GM12878 (cell line): ENCODE measurements around the gene SELENOT. TPM values are rescaled to one million over a fixed set of nuclear protein-coding genes. Genes with fewer than 3 reads are reported as not detected.

ENCODE experiments used
- ATAC-seq: fragments of 200-7000 bp; cut with Tn5 transposase; 3 replicates; pipeline ENCODE4 v1.9.1; 2020; ENCODE audit warnings: mild to moderate bottlenecking, moderate library complexity
- BruUV-seq: library from RNA; stranded (reverse); fragments of 400-500 nt; replicated peaks from 2 replicates; lab custom pipeline; 2021; lab: Mats Ljungman, UMichigan
- CTCF ChIA-PET: fragments of 300-600 bp; sonication (Branson Sonifier 250); formaldehyde crosslinking; extraction: SDS; loops from one replicate; lab custom pipeline; 2021; ENCODE audit warnings: inconsistent platforms; lab: Yijun Ruan, JAX
- POLR2A ChIA-PET: fragments of 350-600 bp; formaldehyde crosslinking; extraction: SDS; loops from one replicate; lab custom pipeline; 2021; ENCODE audit warnings: inconsistent platforms; lab: Charles Lee
- RAD21 ChIA-PET: fragments of 300-600 bp; sonication (Branson Sonifier 250); formaldehyde crosslinking; loops from one replicate; lab custom pipeline; 2023; ENCODE audit warnings: antibody characterized with exemption; ENCODE audit not compliant: unreplicated experiment; lab: Charles Lee
- SMC1A ChIA-PET: fragments of 300-600 bp; sonication (Branson Sonifier 250); formaldehyde crosslinking; loops from one replicate; lab custom pipeline; 2023; ENCODE audit not compliant: unreplicated experiment, uncharacterized antibody; lab: Charles Lee
- DNase-seq: peaks from one replicate; pipeline ENCODE4 v3.0.0-alpha.2; 2011; ENCODE audit warnings: low read depth, low spot score
- FAIRE-seq: peaks from 3 replicates; lab custom pipeline; 2011; peaks lifted over from hg19 to GRCh38; lab: Jason Lieb, UNC
- H2AFZ ChIP-seq: 2 replicates; pipeline ENCODE4 v1.6.0; 2011; ENCODE audit warnings: low read depth, low read length, control low read depth; ENCODE audit not compliant: control insufficient read depth
- H3K27ac ChIP-seq: 2 replicates; pipeline ENCODE4 v1.5.1; 2011; ENCODE audit warnings: control low read depth; ENCODE audit not compliant: control insufficient read depth, insufficient read depth
- H3K27me3 ChIP-seq, 2 experiments: replicated peaks in 1 of 2; 2 replicates each; pipeline versions ENCODE4 v1.6.0 to v1.6.1; 2011; ENCODE audit warnings: low read length in 1 of 2; ENCODE audit not compliant: control insufficient read depth in 2 of 2, insufficient read depth in 2 of 2
- H3K36me3 ChIP-seq, 2 experiments: 2 replicates each; pipeline ENCODE4 v1.5.1; 2011; ENCODE audit warnings: low read length in 1 of 2; ENCODE audit not compliant: control insufficient read depth in 2 of 2, insufficient read depth in 2 of 2
- H3K4me1 ChIP-seq: 2 replicates; pipeline ENCODE4 v1.6.1; 2011; ENCODE audit warnings: mild to moderate bottlenecking, low read length, moderate library complexity, mixed read lengths; ENCODE audit not compliant: control insufficient read depth, insufficient read depth
- H3K4me2 ChIP-seq: 2 replicates; pipeline ENCODE4 v1.6.0; 2011; ENCODE audit warnings: control low read depth; ENCODE audit not compliant: control insufficient read depth, insufficient read depth
- H3K4me3 ChIP-seq: fragments of 200-600 bp; sonication (generic); 2 replicates; pipeline ENCODE4 v1.5.1; 2016
- H3K79me2 ChIP-seq: 2 replicates; pipeline ENCODE4 v1.6.0; 2011; ENCODE audit warnings: low read length; ENCODE audit not compliant: control insufficient read depth, insufficient read depth
- H3K9ac ChIP-seq: 2 replicates; pipeline ENCODE4 v1.8.0; 2011; ENCODE audit warnings: low read length, control low read depth, mixed read lengths; ENCODE audit not compliant: control insufficient read depth, insufficient read depth
- H3K9me3 ChIP-seq: replicated peaks from 3 replicates; pipeline ENCODE4 v1.5.1; 2011; ENCODE audit warnings: mild to moderate bottlenecking, low read length; ENCODE audit not compliant: control insufficient read depth, insufficient read depth
- H4K20me1 ChIP-seq: 2 replicates; pipeline ENCODE4 v1.6.0; 2011; ENCODE audit not compliant: control insufficient read depth, insufficient read depth
- ATF3 ChIP-seq: IDR thresholded peaks from 2 replicates; pipeline ENCODE4 v1.6.1; 2011; ENCODE audit warnings: low read depth, mild to moderate bottlenecking, low read length, moderate library complexity, borderline replicate concordance; ENCODE audit errors: extremely low read depth
- BCL3 ChIP-seq: IDR thresholded peaks from 2 replicates; pipeline ENCODE4 v1.6.1; 2011; ENCODE audit warnings: borderline replicate concordance, low read depth, mild to moderate bottlenecking, moderate library complexity, low read length; ENCODE audit not compliant: insufficient read depth, poor library complexity, severe bottlenecking
- CBFB ChIP-seq: IDR thresholded peaks from 2 replicates; pipeline ENCODE4 v1.6.1; 2016; ENCODE audit warnings: antibody characterized with exemption, low read depth
- NFIC ChIP-seq: IDR thresholded peaks from 2 replicates; pipeline ENCODE4 v1.6.1; 2012; ENCODE audit warnings: low read depth, mild to moderate bottlenecking, inconsistent platforms, low read length, moderate library complexity
- NFYA ChIP-seq: IDR thresholded peaks from 2 replicates; pipeline ENCODE4 v1.6.1; 2011; ENCODE audit warnings: low read depth, mild to moderate bottlenecking, low read length, improper control_type of control experiment, borderline replicate concordance
- PAX5 ChIP-seq: IDR thresholded peaks from 2 replicates; pipeline ENCODE4 v1.6.1; 2011; ENCODE audit warnings: low read depth, low read length, borderline replicate concordance
- RB1 ChIP-seq: fragments of 450-650 bp; formaldehyde crosslinking; IDR thresholded peaks from 2 replicates; pipeline ENCODE4 v1.6.1; 2017; ENCODE audit warnings: mild to moderate bottlenecking, borderline replicate concordance
- REST ChIP-seq: IDR thresholded peaks from 2 replicates; pipeline ENCODE4 v1.6.1; 2012; ENCODE audit warnings: mild to moderate bottlenecking, low read depth, low read length
- RUNX3 ChIP-seq: IDR thresholded peaks from 2 replicates; pipeline ENCODE4 v1.6.1; 2012; ENCODE audit warnings: low read length, inconsistent platforms
- SPI1 ChIP-seq: IDR thresholded peaks from 2 replicates; pipeline ENCODE4 v1.6.1; 2011; ENCODE audit warnings: low read depth, mild to moderate bottlenecking, low read length, moderate library complexity, borderline replicate concordance; ENCODE audit not compliant: insufficient read depth
- ZNF274 ChIP-seq: IDR thresholded peaks from one replicate; pipeline ENCODE4 v1.8.0; 2011; ENCODE audit not compliant: insufficient read length, insufficient read depth
- WGBS: methylation state at CpG from one replicate; pipeline ENCODE4 v1.1.6; 2016; ENCODE audit warnings: low lambda C conversion rate; ENCODE audit not compliant: insufficient replicate concordance, insufficient coverage; ENCODE audit errors: missing lambda C conversion rate; 5-methylcytosine and 5-hydroxymethylcytosine counted together
- in situ Hi-C: fragments of 300-500 bp; cut with MboI; formaldehyde crosslinking; loops from 9 replicates; pipeline ENCODE4 v1.14.3; 2018; ENCODE audit warnings: mixed read lengths
- intact Hi-C: fragments of 100-400 bp; cut with micrococcal nuclease; formaldehyde crosslinking; loops from one replicate; pipeline ENCODE4 v1.14.2; 2022; ENCODE audit not compliant: unreplicated experiment
- polyA plus RNA-seq, 11 experiments: library from polyadenylated mRNA; depleted of rRNA in 4 of 11; unstranded in 6 of 11; stranded (reverse) in 5 of 11; fragments of >200 nt; fragmentation: Nextera tagmentation in 4 of 11; fragmentation: Illumina TruSeq in 1 of 11; extraction: Ambion mirVana in 4 of 11; extraction: Trizol in 1 of 11; gene quantifications; 1 replicate in 1 of 11; 2 replicates in 10 of 11; pipeline versions ENCODE4 v1.2.1 to v1.2.3, GENCODE V29; 2011 to 2016; ENCODE audit warnings: inconsistent platforms in 2 of 11, missing spikeins in 2 of 11, low read depth in 1 of 11
- total RNA-seq, 4 experiments: library from RNA; depleted of rRNA in 3 of 4; stranded (reverse); fragments of >200 nt in 3 of 4; fragmentation: Illumina TruSeq in 1 of 4; extraction: Trizol in 1 of 4; gene quantifications; 2 replicates each; pipeline versions ENCODE4 v1.2.1 to v1.2.3, GENCODE V29; 2013 to 2021

Gene SELENOT
- total and polyA plus RNA-seq, 10 of the 15 experiments (the other 5 are each of a cell fraction or from before 2014, with no cell fraction given), result 89.4 to 768 (median 261) TPM

GRCh38 chr3:150653110-150653561 lies 50.0 kb downstream of the SELENOT start (continued):
- no peak for TF ChIP-seq RB1
- no peak for TF ChIP-seq SPI1
- TF ChIP-seq ATF3, result no peak
- no peak for TF ChIP-seq PAX5
- TF ChIP-seq NFYA, result no peak

DNA sequence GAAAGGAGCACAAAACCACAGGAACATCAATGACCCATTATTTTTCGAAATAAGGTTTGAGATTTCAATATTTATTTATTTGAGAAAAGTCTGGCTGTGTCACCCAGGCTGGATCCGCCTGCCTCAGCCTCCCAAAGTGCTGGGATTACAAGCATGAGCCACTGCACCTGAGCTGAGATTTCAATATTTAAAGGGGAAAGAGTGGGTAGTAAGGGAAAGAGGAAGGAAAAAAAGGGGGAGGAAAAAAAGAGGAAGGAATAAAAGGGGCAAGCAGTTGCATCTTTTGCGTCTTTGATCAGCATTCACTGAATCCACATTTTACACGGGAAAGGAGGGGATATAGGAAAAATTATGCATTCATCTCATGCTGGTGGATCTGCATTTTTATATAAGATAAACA lies 53.2 kb downstream of the SELENOT start:
- Histone ChIP-seq H3K79me2 (no peaks in the 10 kb centered on the region), H3K4me3 (no peak overlapping the region), H3K9me3 (no peaks in the 10 kb centered on the region), H3K27me3 (no peaks in the 10 kb centered on the region), H4K20me1 (no peaks in the 10 kb centered on the region), H3K4me1 (peaks cover 8% of the 10 kb centered on the region; the same call in 1 of the 2 replicates), H2AFZ (no peak overlapping the region), H3K9ac (no peak overlapping the region), H3K4me2 (no peak overlapping the region), H3K36me3 (no peaks in the 10 kb centered on the region), H3K27ac (no peak overlapping the region)
- no peak for ATAC-seq
- ChIA-PET RAD21 (no interaction called here), SMC1A (interaction anchor here (1.1 kb wide), 1 partner anchor 42 kb away, joined by 3 read pairs; no protein-coding TSS in a partner anchor), CTCF (interaction anchor here (1.3 kb wide), 1 partner anchor 25 kb away, joined by 3 read pairs; no protein-coding TSS in a partner anchor), POLR2A (no interaction called here)
- in situ Hi-C loops, result no loop called here
- no TSS peak for BruUV-seq
- DNase-seq, result no peak
- 70% methylated on average over 4 of the region's 4 CpGs for WGBS
- TF ChIP-seq BCL3 (no peak), REST (no peak), NFIC (no peak), CBFB (no peak), ZNF274 (no peak), RB1 (no peak), RUNX3 (no peak)
- intact Hi-C loops, result no loop called here
- FAIRE-seq, result no peak
